ENCODE results near the gene RAB11FIP3. TPM values are rescaled to one million over a fixed set of nuclear protein-coding genes. Genes with fewer than 3 reads are reported as not detected.

The RAB11FIP3 gene
- total and polyA plus RNA-seq, 2 of the 13 experiments (the other 11 are each of a cell fraction or from before 2014, with no cell fraction given) = 34.3 to 57.6 TPM

GRCh38 chr16:405548-406506, 19.6 kb upstream of the RAB11FIP3 start (continued):
- TF ChIP-seq LRRFIP1 (CRISPR knock-in tag; conservative IDR thresholded peaks at IDR 0.05) = no peak
- TF ChIP-seq ZNF607 (CRISPR knock-in tag; IDR thresholded peaks at IDR 0.05; ENCODE audit: borderline replicate concordance) = no peak
- no peak for TF ChIP-seq SOX6 (IDR thresholded peaks at IDR 0.05)
- TF ChIP-seq SOX6 (CRISPR knock-in tag; IDR thresholded peaks at IDR 0.05) = peak; percentile 89
- 0 out of 2 replicates have a peak, but pooled peaks have one; percentile 51 for TF ChIP-seq GTF3A (CRISPR knock-in tag; conservative IDR thresholded peaks at IDR 0.05)
- TF ChIP-seq REPIN1 (CRISPR knock-in tag; IDR thresholded peaks at IDR 0.05; ENCODE audit: borderline replicate concordance, low read depth) = no peak; the same call in 1 of the 2 replicates
- TF ChIP-seq, protein P1, sequence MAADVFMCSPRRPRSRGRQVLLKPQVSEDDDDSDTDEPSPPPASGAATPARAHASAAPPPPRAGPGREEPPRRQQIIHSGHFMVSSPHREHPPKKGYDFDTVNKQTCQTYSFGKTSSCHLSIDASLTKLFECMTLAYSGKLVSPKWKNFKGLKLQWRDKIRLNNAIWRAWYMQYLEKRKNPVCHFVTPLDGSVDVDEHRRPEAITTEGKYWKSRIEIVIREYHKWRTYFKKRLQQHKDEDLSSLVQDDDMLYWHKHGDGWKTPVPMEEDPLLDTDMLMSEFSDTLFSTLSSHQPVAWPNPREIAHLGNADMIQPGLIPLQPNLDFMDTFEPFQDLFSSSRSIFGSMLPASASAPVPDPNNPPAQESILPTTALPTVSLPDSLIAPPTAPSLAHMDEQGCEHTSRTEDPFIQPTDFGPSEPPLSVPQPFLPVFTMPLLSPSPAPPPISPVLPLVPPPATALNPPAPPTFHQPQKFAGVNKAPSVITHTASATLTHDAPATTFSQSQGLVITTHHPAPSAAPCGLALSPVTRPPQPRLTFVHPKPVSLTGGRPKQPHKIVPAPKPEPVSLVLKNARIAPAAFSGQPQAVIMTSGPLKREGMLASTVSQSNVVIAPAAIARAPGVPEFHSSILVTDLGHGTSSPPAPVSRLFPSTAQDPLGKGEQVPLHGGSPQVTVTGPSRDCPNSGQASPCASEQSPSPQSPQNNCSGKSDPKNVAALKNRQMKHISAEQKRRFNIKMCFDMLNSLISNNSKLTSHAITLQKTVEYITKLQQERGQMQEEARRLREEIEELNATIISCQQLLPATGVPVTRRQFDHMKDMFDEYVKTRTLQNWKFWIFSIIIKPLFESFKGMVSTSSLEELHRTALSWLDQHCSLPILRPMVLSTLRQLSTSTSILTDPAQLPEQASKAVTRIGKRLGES (CRISPR knock-in tag; IDR thresholded peaks at IDR 0.05; ENCODE audit: borderline replicate concordance) = no peak
- TF ChIP-seq ZNF530 (CRISPR knock-in tag; IDR thresholded peaks at IDR 0.05; ENCODE audit: low read depth) = no peak
- no peak for TF ChIP-seq ZNF576 (CRISPR knock-in tag; IDR thresholded peaks at IDR 0.05)
- TF ChIP-seq ATF7 (IDR thresholded peaks at IDR 0.05) = no peak
- TF ChIP-seq ATF7 (CRISPR knock-in tag; IDR thresholded peaks at IDR 0.05) = 0 out of 2 replicates have a peak, but pooled peaks have one; percentile 70
- TF ChIP-seq TEAD2 (CRISPR knock-in tag; IDR thresholded peaks at IDR 0.05) = no peak
- TF ChIP-seq RBAK (CRISPR knock-in tag; IDR thresholded peaks at IDR 0.05) = no peak
- TF ChIP-seq MBNL3 (CRISPR knock-in tag; conservative IDR thresholded peaks at IDR 0.05) = no peak
- peak; percentile 84; the same call in 1 of the 2 replicates for TF ChIP-seq ZSCAN29 (CRISPR knock-in tag; conservative IDR thresholded peaks at IDR 0.05)
- TF ChIP-seq NKX3-1 (CRISPR knock-in tag; IDR thresholded peaks at IDR 0.05) = no peak
- peak; percentile 45; the same call in 1 of the 2 replicates for TF ChIP-seq ZNF629 (CRISPR knock-in tag; conservative IDR thresholded peaks at IDR 0.05)
- TF ChIP-seq ZNF615 (CRISPR knock-in tag; IDR thresholded peaks at IDR 0.05; ENCODE audit: borderline replicate concordance) = no peak
- TF ChIP-seq EED (CRISPR knock-in tag; IDR thresholded peaks at IDR 0.05) = 0 out of 2 replicates have a peak, but pooled peaks have one; percentile 59
- peak; percentile 98 for TF ChIP-seq ZBTB25 (CRISPR knock-in tag; IDR thresholded peaks at IDR 0.05)
- no peak for TF ChIP-seq DR1 (CRISPR knock-in tag; IDR thresholded peaks at IDR 0.05)
- TF ChIP-seq GABPB1 (CRISPR knock-in tag; IDR thresholded peaks at IDR 0.05) = no peak; the same call in none of the 2 replicates
- no peak for TF ChIP-seq ZNF737 (CRISPR knock-in tag; IDR thresholded peaks at IDR 0.05; ENCODE audit: borderline replicate concordance)
